NCI-H2227 (cell line): ENCODE results near the gene HHEX.
A peak's percentile ranks its signal among the peaks of the same experiment; 100 is the strongest.

Experiments used
- DNase-seq: peaks from one replicate; lab custom pipeline; 2025; ENCODE audit not compliant: unreplicated experiment; lab: John Stamatoyannopoulos, UW

The HHEX gene

GRCh38 chr10:92692697-92693533 is 3.2 kb downstream of the HHEX start:
- DNase-seq: no peak

GRCh38 chr10:92693534-92693893 is 3.8 kb downstream of the HHEX start:
- DNase-seq: no peak

- peak; percentile 17 for DNase-seq
Observed at GRCh38 chr10:92695679-92696605, 6.2 kb downstream of the HHEX start.

GRCh38 chr10:92696606-92697383 is 7.0 kb downstream of the HHEX start:
- DNase-seq: no peak

GRCh38 chr10:92697663-92698511 is 8.1 kb downstream of the HHEX start:
- no peak for DNase-seq

- no peak for DNase-seq
Observed at GRCh38 chr10:92699193-92699517, 9.4 kb downstream of the HHEX start.

- DNase-seq: peak; percentile 48
Observed at GRCh38 chr10:92699518-92700381, 10.0 kb downstream of the HHEX start.

GRCh38 chr10:92702301-92702916 is 12.7 kb downstream of the HHEX start:
- DNase-seq: no peak

GRCh38 chr10:92712016-92712889 is 22.5 kb downstream of the HHEX start:
- no peak for DNase-seq

GRCh38 chr10:92714152-92714845 is 24.5 kb downstream of the HHEX start:
- DNase-seq: no peak

GRCh38 chr10:92714872-92715271 is 25.1 kb downstream of the HHEX start:
- DNase-seq: no peak

GRCh38 chr10:92719991-92720830 is 30.5 kb downstream of the HHEX start:
- DNase-seq: no peak

- DNase-seq: no peak
Observed at GRCh38 chr10:92720831-92721165, 31.0 kb downstream of the HHEX start.

GRCh38 chr10:92722349-92722748 is 32.6 kb downstream of the HHEX start:
- DNase-seq: no peak

GRCh38 chr10:92727141-92727540 is 37.4 kb downstream of the HHEX start:
- no peak for DNase-seq

GRCh38 chr10:92727550-92727949 is 37.8 kb downstream of the HHEX start:
- no peak for DNase-seq

- no peak for DNase-seq
Observed at GRCh38 chr10:92729886-92730285, 40.1 kb downstream of the HHEX start.
